Kidney capillary endothelial cell (primary cell): ENCODE results near the gene ZNF534.
"Not testable (repeated sequence)": the region's sequence is repeated elsewhere in the genome, so short reads cannot be mapped to it uniquely, and the experiment has no call there.

Experiments used
- DNase-seq: peaks from one replicate; pipeline ENCODE4 v3.0.0-alpha.2; 2018; ENCODE audit warnings: low spot score

ZNF534 gene

GRCh38 chr19:52498571-52498970 is 69.6 kb downstream of the ZNF534 start:
- no peak for DNase-seq

- not testable (repeated sequence) for DNase-seq
Observed at GRCh38 chr19:52500474-52500873, 71.5 kb downstream of the ZNF534 start.

- not testable (repeated sequence) for DNase-seq
Observed at GRCh38 chr19:52500991-52501390, 72.0 kb downstream of the ZNF534 start.
